K562 (cell line): ENCODE measurements around the gene RHEB. TPM values are rescaled to one million over a fixed set of nuclear protein-coding genes. Genes with fewer than 3 reads are reported as not detected.
A peak's percentile ranks its signal among the peaks of the same experiment; 100 is the strongest.

ENCODE experiments used
- ADNP ChIP-seq: fragments of 200-800 bp; sonication (Bioruptor generic); IDR thresholded peaks from 2 replicates; pipeline ENCODE4 v1.6.1; 2016; ENCODE audit warnings: missing genetic modification characterization, missing compliant biosample characterization
- ARID1B ChIP-seq: fragments of 450-650 bp; IDR thresholded peaks from 2 replicates; pipeline ENCODE4 v1.6.1; 2016; ENCODE audit warnings: antibody characterized with exemption, mild to moderate bottlenecking, inconsistent platforms
- COPS2 ChIP-seq: fragments of 450-650 bp; conservative IDR thresholded peaks from 2 replicates; pipeline ENCODE4 v1.6.1; 2016; ENCODE audit warnings: mild to moderate bottlenecking, moderate library complexity
- DIDO1 ChIP-seq: fragments of 450-650 bp; IDR thresholded peaks from 2 replicates; pipeline ENCODE4 v1.6.1; 2016; ENCODE audit warnings: low read depth, missing biosample characterization, missing genetic modification characterization
- FOXM1 ChIP-seq, 2 experiments: fragments of 450-650 bp in 1 of 2; sonication (generic) in 1 of 2; formaldehyde crosslinking in 1 of 2; IDR thresholded peaks; 2 replicates each; pipeline versions ENCODE4 v1.6.1 to v1.9.0; 2017 to 2022; ENCODE audit warnings: low read depth in 2 of 2, mild to moderate bottlenecking in 2 of 2, missing genetic modification reagents in 1 of 2, moderate library complexity in 1 of 2
- PRPF4 ChIP-seq: fragments of 200-400 bp; formaldehyde crosslinking; IDR thresholded peaks from one replicate; pipeline ENCODE4 v1.6.1; 2017; ENCODE audit warnings: low read length, low read depth, mild to moderate bottlenecking; ENCODE audit not compliant: insufficient read depth, poor library complexity, severe bottlenecking
- RBM14 ChIP-seq: fragments of 200-400 bp; formaldehyde crosslinking; IDR thresholded peaks from 2 replicates; pipeline ENCODE4 v1.6.1; 2018; ENCODE audit warnings: low read depth, mild to moderate bottlenecking, low read length, moderate library complexity, borderline replicate concordance; ENCODE audit not compliant: insufficient read depth
- RBM25 ChIP-seq: fragments of 200-400 bp; formaldehyde crosslinking; IDR thresholded peaks from 2 replicates; pipeline ENCODE4 v1.6.1; 2018; ENCODE audit warnings: low read length, low read depth, moderate library complexity; ENCODE audit not compliant: severe bottlenecking
- SMC3 ChIP-seq: conservative IDR thresholded peaks from 2 replicates; pipeline ENCODE4 v1.6.1; 2011; ENCODE audit warnings: low read depth, low read length, improper control_type of control experiment; ENCODE audit not compliant: insufficient read depth
- TGIF2 ChIP-seq: sonication (generic); formaldehyde crosslinking; IDR thresholded peaks from 2 replicates; pipeline ENCODE4 v1.8.1; 2022; ENCODE audit warnings: mild to moderate bottlenecking, missing genetic modification reagents, moderate library complexity
- ZKSCAN8 ChIP-seq: fragments of 200-800 bp; sonication (Bioruptor generic); IDR thresholded peaks from 2 replicates; pipeline ENCODE4 v1.6.1; 2016; ENCODE audit warnings: missing genetic modification characterization, missing compliant biosample characterization
- ZNF561 ChIP-seq: fragments of 450-650 bp; formaldehyde crosslinking; conservative IDR thresholded peaks from 2 replicates; pipeline ENCODE4 v1.4.0; 2020; ENCODE audit warnings: mild to moderate bottlenecking, moderate library complexity
- ZNF740 ChIP-seq, 3 experiments: fragments of 200-800 bp in 1 of 3; sonication (Bioruptor generic) in 1 of 3; sonication (generic) in 1 of 3; formaldehyde crosslinking in 1 of 3; IDR thresholded peaks; 2 replicates each; pipeline versions ENCODE4 v1.6.1 to v1.8.0; 2016 to 2022; ENCODE audit warnings: mild to moderate bottlenecking in 2 of 3, missing compliant biosample characterization in 2 of 3, missing genetic modification characterization in 2 of 3, missing genetic modification reagents in 1 of 3
- polyA plus RNA-seq, 8 experiments: library from polyadenylated mRNA; depleted of rRNA in 4 of 8; stranded (reverse) in 5 of 8; unstranded in 3 of 8; fragments of >200 nt; fragmentation: Nextera tagmentation in 2 of 8; fragmentation: Illumina TruSeq in 1 of 8; extraction: Ambion mirVana in 2 of 8; extraction: Trizol in 1 of 8; gene quantifications; 2 replicates each; pipeline versions ENCODE4 v1.2.1 to v1.2.3, GENCODE V29; 2011 to 2014; ENCODE audit warnings: inconsistent platforms in 1 of 8, missing spikeins in 1 of 8
- total RNA-seq, 7 experiments: library from RNA; depleted of rRNA in 6 of 7; stranded (reverse); fragments of >200 nt in 6 of 7; fragmentation: Illumina TruSeq in 2 of 7; extraction: Trizol in 2 of 7; gene quantifications; 2 replicates each; pipeline versions ENCODE4 v1.2.1 to v1.2.3, GENCODE V29; 2011 to 2021; ENCODE audit warnings: low replicate concordance in 1 of 7
- TF ChIP-seq, protein P1 (sequence below): fragments of 250-450 bp; sonication (Bioruptor Pico); IDR thresholded peaks from 2 replicates; pipeline ENCODE4 v1.4.0; 2020; ENCODE audit warnings: mild to moderate bottlenecking, moderate library complexity
- TF ChIP-seq, protein P2 (sequence below): IDR thresholded peaks from 2 replicates; pipeline ENCODE4 v1.6.1; 2012; ENCODE audit warnings: low read depth, low read length, improper control_type of control experiment, borderline replicate concordance

Gene RHEB
- total and polyA plus RNA-seq, 9 of the 15 experiments (the other 6 are each of a cell fraction or from before 2014, with no cell fraction given), result 28.5 to 249 (median 182) TPM

DNA sequence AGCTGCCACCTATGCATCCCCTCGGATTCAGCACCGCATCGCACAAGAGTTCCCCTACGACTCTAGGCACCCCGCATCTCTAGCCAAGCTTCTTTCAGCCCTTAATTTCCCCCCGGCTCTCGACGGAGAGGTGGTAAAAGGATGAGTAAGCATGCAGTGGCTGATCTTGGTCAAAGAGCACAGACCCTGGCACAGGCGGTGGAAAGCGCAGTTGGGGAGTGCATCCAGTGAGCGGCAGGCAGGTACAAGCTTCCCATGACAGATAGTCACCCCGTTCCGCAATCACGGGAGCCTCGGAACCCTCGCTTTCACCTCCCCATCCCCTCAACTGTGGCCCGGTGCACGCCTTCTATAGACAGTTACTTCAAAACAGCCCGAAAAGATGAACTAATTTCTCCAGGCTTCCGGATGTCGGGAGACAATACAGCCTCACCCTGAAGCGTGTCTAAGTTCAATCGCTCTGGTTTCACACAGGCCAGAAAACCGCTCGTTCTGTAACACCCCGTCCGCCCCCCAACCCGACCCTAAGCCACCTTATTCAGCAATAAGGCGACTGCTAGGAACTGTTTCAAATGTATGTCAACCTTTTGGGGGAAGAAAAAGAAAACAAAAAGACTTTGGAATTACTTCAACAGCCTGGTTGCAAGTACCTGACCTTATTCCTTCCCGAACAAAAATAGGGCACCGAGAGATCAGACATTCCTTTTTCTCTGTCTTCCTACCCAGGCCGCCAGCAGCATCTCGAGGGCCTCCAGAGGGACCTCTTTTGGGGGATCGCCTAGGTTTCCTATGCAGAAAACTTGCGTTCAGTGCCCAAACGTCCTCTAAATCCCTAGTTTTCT is 1.4 kb downstream of the RHEB start (continued):
- TF ChIP-seq ZNF561 (CRISPR knock-in tag) (no peak), RBM25 (no peak), COPS2 (no peak), ZNF740 (CRISPR knock-in tag; IDR thresholded peaks at IDR 0.05) (no peak), ZNF740 (tag; IDR thresholded peaks at IDR 0.05) (no peak), DIDO1 (tag) (no peak), TGIF2 (CRISPR knock-in tag) (0 out of 2 replicates have a peak, but pooled peaks have one; percentile 58), RBM14 (no peak), ZKSCAN8 (CRISPR knock-in tag) (no peak), SMC3 (no peak), ADNP (tag) (no peak), PRPF4 (no peak), ARID1B (no peak), FOXM1 (IDR thresholded peaks at IDR 0.05; ENCODE audit: low read depth) (no peak), FOXM1 (CRISPR knock-in tag; IDR thresholded peaks at IDR 0.05; ENCODE audit: low read depth) (no peak)
- TF ChIP-seq, protein P1, sequence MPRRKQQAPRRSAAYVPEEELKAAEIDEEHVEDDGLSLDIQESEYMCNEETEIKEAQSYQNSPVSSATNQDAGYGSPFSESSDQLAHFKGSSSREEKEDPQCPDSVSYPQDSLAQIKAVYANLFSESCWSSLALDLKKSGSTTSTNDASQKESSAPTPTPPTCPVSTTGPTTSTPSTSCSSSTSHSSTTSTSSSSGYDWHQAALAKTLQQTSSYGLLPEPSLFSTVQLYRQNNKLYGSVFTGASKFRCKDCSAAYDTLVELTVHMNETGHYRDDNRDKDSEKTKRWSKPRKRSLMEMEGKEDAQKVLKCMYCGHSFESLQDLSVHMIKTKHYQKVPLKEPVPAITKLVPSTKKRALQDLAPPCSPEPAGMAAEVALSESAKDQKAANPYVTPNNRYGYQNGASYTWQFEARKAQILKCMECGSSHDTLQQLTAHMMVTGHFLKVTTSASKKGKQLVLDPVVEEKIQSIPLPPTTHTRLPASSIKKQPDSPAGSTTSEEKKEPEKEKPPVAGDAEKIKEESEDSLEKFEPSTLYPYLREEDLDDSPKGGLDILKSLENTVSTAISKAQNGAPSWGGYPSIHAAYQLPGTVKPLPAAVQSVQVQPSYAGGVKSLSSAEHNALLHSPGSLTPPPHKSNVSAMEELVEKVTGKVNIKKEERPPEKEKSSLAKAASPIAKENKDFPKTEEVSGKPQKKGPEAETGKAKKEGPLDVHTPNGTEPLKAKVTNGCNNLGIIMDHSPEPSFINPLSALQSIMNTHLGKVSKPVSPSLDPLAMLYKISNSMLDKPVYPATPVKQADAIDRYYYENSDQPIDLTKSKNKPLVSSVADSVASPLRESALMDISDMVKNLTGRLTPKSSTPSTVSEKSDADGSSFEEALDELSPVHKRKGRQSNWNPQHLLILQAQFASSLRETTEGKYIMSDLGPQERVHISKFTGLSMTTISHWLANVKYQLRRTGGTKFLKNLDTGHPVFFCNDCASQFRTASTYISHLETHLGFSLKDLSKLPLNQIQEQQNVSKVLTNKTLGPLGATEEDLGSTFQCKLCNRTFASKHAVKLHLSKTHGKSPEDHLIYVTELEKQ (CRISPR knock-in tag), result no peak
- TF ChIP-seq, protein P2, sequence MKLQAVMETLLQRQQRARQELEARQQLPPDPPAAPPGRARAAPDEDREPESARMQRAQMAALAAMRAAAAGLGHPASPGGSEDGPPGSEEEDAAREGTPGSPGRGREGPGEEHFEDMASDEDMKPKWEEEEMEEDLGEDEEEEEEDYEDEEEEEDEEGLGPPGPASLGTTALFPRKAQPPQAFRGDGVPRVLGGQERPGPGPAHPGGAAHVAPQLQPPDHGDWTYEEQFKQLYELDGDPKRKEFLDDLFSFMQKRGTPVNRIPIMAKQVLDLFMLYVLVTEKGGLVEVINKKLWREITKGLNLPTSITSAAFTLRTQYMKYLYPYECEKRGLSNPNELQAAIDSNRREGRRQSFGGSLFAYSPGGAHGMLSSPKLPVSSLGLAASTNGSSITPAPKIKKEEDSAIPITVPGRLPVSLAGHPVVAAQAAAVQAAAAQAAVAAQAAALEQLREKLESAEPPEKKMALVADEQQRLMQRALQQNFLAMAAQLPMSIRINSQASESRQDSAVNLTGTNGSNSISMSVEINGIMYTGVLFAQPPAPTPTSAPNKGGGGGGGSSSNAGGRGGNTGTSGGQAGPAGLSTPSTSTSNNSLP, result no peak
